Testis (tissue), 3 donors: Measurements from ENCODE around the gene EDC3. TPM values are rescaled to one million over a fixed set of nuclear protein-coding genes. Genes with fewer than 3 reads are reported as not detected.

Experiments used
- DNase-seq: peaks from one replicate; pipeline ENCODE4 v3.0.0-alpha.2; 2019
- H3K27ac ChIP-seq, 2 donors: fragments of 200-600 bp; sonication (generic); one replicate each; pipeline ENCODE4 v1.5.1; 2019
- H3K27me3 ChIP-seq: fragments of 200-600 bp; sonication (generic); one replicate; pipeline ENCODE4 v1.5.1; 2019
- H3K36me3 ChIP-seq: fragments of 200-600 bp; sonication (generic); one replicate; pipeline ENCODE4 v1.5.1; 2017; ENCODE audit warnings: low read depth; ENCODE audit errors: missing control alignments
- H3K4me1 ChIP-seq: fragments of 200-600 bp; sonication (generic); one replicate; pipeline ENCODE4 v1.5.1; 2019
- H3K4me3 ChIP-seq, 2 donors: fragments of 200-600 bp; sonication (generic); one replicate each; pipeline ENCODE4 v1.5.1; 2017 to 2019
- H3K9me3 ChIP-seq: fragments of 200-600 bp; sonication (generic); one replicate; pipeline ENCODE4 v1.5.1; 2017
- POLR2A ChIP-seq: fragments of 450-650 bp; IDR thresholded peaks from one replicate; pipeline ENCODE4 v1.6.1; 2017; ENCODE audit warnings: antibody characterized with exemption, mild to moderate bottlenecking, moderate library complexity
- WGBS, 2 donors: methylation state at CpG; one replicate each; pipeline ENCODE4 v1.1.5; 2018; 5-methylcytosine and 5-hydroxymethylcytosine counted together
- intact Hi-C: fragments of 100-400 bp; cut with DNase I; formaldehyde crosslinking; loops from one replicate; pipeline ENCODE4 v1.15.1; 2023; ENCODE audit warnings: low total_unique reads
- polyA plus RNA-seq: library from polyadenylated mRNA; stranded (reverse); fragments of 350-450 nt; fragmentation: Illumina TruSeq; extraction: RNeasy Lipid Tissue Mini Kit (QIAGEN cat#74804); gene quantifications from one replicate; pipeline ENCODE4 v1.2.3, GENCODE V29; 2014; ENCODE audit warnings: low read depth, low replicate concordance; ENCODE audit not compliant: insufficient read depth
- total RNA-seq, 2 donors: library from RNA; depleted of rRNA; stranded (reverse); fragments of >200 nt; gene quantifications; one replicate each; pipeline ENCODE4 v1.2.3, GENCODE V29; 2016
- TF ChIP-seq, protein P1 (sequence below), 3 experiments: fragments of 450-650 bp in 2 of 3; fragments of 200-600 bp in 1 of 3; sonication (generic) in 1 of 3; IDR thresholded peaks; one replicate each; pipeline ENCODE4 v1.5.1; 2016 to 2019; ENCODE audit warnings: antibody characterized with exemption in 3 of 3, mild to moderate bottlenecking in 2 of 3, moderate library complexity in 1 of 3

The EDC3 gene
- total and polyA plus RNA-seq, 3 donors from 2014 or later, result 53.8 to 96.0 (median 56.5) TPM

DNA sequence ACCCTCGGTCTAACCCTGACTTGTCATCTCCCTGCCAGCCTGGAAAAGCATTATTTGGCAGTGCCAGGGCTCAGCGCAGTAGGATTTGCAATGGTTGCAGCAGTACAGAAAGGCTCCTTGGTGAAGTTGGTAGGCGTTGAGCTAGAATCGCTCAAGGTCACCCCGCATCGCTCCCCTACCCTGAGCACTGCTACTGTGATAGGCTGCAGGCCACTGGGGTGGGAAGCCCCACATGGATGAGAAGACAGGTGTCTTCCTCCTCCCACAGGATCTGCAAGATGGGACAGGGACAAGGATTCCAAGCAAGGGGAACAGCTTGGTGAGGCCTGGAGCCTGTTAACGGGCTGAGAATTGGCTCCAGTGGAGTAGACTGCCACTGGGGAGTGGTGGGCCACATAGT lies 69.5 kb downstream of the EDC3 start:
- Histone ChIP-seq H3K4me3 (no peak overlapping the region), H3K4me1 (peaks cover 3% of the 10 kb centered on the region), H3K27me3 (no peaks in the 10 kb centered on the region), H3K36me3 (no peaks in the 10 kb centered on the region), H3K27ac (no peak overlapping the region), H3K9me3 (no peaks in the 10 kb centered on the region)
- DNase-seq, result no peak
- intact Hi-C loops, result loop anchor here (10.0 kb wide), 1 partner anchor 252 kb away; no protein-coding TSS in a partner anchor
- 81 to 82% methylated on average over 5 to 7 of the region's 7 CpGs for WGBS, 2 donors
- TF ChIP-seq POLR2A, result no peak
- TF ChIP-seq, protein P1, sequence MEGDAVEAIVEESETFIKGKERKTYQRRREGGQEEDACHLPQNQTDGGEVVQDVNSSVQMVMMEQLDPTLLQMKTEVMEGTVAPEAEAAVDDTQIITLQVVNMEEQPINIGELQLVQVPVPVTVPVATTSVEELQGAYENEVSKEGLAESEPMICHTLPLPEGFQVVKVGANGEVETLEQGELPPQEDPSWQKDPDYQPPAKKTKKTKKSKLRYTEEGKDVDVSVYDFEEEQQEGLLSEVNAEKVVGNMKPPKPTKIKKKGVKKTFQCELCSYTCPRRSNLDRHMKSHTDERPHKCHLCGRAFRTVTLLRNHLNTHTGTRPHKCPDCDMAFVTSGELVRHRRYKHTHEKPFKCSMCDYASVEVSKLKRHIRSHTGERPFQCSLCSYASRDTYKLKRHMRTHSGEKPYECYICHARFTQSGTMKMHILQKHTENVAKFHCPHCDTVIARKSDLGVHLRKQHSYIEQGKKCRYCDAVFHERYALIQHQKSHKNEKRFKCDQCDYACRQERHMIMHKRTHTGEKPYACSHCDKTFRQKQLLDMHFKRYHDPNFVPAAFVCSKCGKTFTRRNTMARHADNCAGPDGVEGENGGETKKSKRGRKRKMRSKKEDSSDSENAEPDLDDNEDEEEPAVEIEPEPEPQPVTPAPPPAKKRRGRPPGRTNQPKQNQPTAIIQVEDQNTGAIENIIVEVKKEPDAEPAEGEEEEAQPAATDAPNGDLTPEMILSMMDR (IDR thresholded peaks at IDR 0.05), result no peak

DNA sequence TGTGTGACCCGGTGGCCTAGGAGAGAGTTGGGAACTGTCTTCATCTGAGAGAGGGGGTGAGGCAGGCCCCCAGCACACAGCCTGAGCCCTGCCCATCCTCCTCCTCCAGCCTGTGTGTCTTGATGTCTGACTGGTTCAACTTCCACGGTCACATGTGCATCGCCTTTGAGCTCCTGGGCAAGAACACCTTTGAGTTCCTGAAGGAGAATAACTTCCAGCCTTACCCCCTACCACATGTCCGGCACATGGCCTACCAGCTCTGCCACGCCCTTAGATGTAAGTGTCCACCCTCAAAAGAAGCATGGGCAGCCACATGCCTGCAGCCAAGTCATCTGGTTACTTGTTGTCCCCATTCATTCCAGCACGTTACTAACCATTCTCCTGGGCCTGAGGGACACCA lies 70.1 kb downstream of the EDC3 start:
- WGBS, 2 donors, result 82% methylated on average over 6 of the region's 6 CpGs; no CpG with 5 or more reads in 1 of the 2 donors
- TF ChIP-seq, protein P1 (IDR thresholded peaks at IDR 0.05), result no peak
- TF ChIP-seq POLR2A, result no peak
- intact Hi-C loops, result loop anchor here (10.0 kb wide), 1 partner anchor 251 kb away; no protein-coding TSS in a partner anchor
- Histone ChIP-seq H3K36me3 (no peaks in the 10 kb centered on the region), H3K4me1 (peaks cover 8% of the 10 kb centered on the region), H3K9me3 (no peaks in the 10 kb centered on the region), H3K4me3 (no peak overlapping the region), H3K27ac (no peak overlapping the region), H3K27me3 (no peaks in the 10 kb centered on the region)
- no peak for DNase-seq

DNA sequence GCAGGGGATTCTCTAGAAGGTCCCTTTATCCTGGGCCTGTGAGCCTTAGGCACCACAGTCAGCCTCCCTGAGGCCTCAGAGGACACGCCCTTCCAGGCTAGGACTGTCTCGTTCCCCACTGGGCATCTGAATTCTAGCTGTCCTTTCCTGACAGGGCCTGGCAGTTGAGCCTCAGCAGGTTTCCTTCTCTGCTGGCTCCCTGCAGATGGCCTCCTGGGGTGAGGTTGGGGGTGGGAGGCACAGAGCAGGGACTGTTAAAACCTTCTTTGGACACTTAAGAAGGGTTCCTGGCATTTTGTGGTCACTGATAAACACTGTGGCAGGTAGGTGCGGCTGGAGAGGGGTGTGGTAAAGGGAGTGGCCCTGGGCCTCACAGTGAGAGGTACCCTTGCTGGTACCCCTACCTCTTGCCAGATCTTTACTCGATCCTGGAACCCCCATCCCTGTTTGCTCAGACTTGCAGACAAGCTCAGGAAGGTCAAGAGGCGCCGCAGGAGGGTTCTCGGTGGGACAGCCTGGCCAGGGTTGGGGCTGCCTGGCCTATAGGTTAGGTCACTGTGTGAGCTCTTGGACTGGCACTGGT lies 71.7 kb downstream of the EDC3 start:
- Histone ChIP-seq H3K27me3 (no peaks in the 10 kb centered on the region), H3K36me3 (no peaks in the 10 kb centered on the region), H3K4me3 (no peak overlapping the region), H3K4me1 (peaks cover 10% of the 10 kb centered on the region), H3K9me3 (no peaks in the 10 kb centered on the region), H3K27ac (no peak overlapping the region)
- no peak for DNase-seq
- WGBS, 2 donors, result 86 to 92% methylated on average over 5 to 7 of the region's 7 CpGs
- TF ChIP-seq POLR2A, result no peak
- TF ChIP-seq, protein P1 (IDR thresholded peaks at IDR 0.05), result no peak
- intact Hi-C loops, result loop anchor here (10.0 kb wide), 1 partner anchor 249 kb away; no protein-coding TSS in a partner anchor

DNA sequence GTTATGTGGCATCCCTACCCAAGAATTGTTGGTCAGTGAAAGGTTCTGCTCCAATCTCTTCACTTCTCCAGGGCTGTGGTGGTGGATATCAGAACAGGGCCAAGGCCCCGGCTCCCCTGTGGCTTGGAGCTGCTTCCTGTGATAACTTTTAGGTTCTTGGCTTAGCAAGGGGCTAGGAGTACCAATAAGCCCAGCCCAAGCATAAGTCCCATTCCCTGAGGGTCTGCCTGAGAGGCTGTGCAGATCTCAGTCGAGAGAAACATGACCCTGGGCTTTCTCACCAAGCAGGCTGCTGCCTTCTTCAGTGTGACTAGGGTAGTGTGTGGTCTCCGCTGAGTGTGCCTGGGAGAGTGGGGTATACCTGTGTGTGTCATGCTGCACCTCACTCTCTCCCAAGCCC lies 73.1 kb downstream of the EDC3 start:
- DNase-seq, result no peak
- peaks cover 20% of the 10 kb centered on the region for H3K4me1 ChIP-seq
- no peaks in the 10 kb centered on the region for H3K9me3 ChIP-seq
- H3K27me3 ChIP-seq, result no peaks in the 10 kb centered on the region
- no peak overlapping the region for H3K4me3 ChIP-seq
- H3K27ac ChIP-seq, result no peak overlapping the region
- TF ChIP-seq, protein P1 (IDR thresholded peaks at IDR 0.05), result no peak
- no peak for TF ChIP-seq POLR2A
- WGBS, 2 donors, result 93 to 95% methylated on average over 2 to 3 of the region's 3 CpGs
- intact Hi-C loops, result loop anchor here (10.0 kb wide), 1 partner anchor 248 kb away; no protein-coding TSS in a partner anchor
- H3K36me3 ChIP-seq, result no peaks in the 10 kb centered on the region

DNA sequence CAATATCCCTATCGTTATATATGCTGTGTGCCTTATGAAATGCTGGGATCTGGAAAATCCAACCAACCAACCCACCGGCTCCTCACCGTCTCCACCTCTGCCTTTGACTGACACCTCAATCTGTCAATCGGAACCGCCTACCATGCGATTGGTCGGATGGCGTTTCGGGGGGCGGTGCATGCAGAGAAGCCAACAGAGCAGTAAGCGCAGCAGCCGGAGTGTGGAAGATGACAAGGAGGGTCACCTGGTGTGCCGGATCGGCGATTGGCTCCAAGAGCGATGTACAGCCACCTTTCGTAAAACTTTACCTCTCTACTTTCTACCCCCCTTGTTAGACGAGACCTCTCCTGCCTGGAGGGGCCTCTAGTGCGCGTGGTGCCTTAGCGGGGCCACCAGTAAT lies 73.9 kb downstream of the EDC3 start:
- DNase-seq, result no peak
- H3K27ac ChIP-seq, result no peak overlapping the region
- H3K36me3 ChIP-seq, result no peaks in the 10 kb centered on the region
- peaks cover 23% of the 10 kb centered on the region for H3K4me1 ChIP-seq
- H3K27me3 ChIP-seq, result no peaks in the 10 kb centered on the region
- no peaks in the 10 kb centered on the region for H3K9me3 ChIP-seq
- no peak for TF ChIP-seq POLR2A
- TF ChIP-seq, protein P1 (IDR thresholded peaks at IDR 0.05), result no peak
- 87 to 90% methylated on average over 21 of the region's 21 CpGs for WGBS, 2 donors
- intact Hi-C loops, result loop anchor here (10.0 kb wide), 1 partner anchor 247 kb away; no protein-coding TSS in a partner anchor
- no peak overlapping the region for H3K4me3 ChIP-seq
